Measurements from ENCODE around the gene DNAJC7.

Gene DNAJC7

GRCh38 chr17:42038221-42038973, 21.2 kb upstream of the DNAJC7 start:
- H3K27ac ChIP-seq (replicated peaks) = no peak overlapping the region
- TF ChIP-seq CTCF (IDR thresholded peaks at IDR 0.05; ENCODE audit: insufficient read depth, low read length) = no peak
- no peak for TF ChIP-seq GABPA (IDR thresholded peaks at IDR 0.05; ENCODE audit: low read depth)
- no peak for TF ChIP-seq SPI1 (IDR thresholded peaks at IDR 0.05; ENCODE audit: borderline replicate concordance, low read depth)
- no peak for TF ChIP-seq REST (IDR thresholded peaks at IDR 0.05; ENCODE audit: insufficient replicate concordance, low read depth)
- TF ChIP-seq POLR2AphosphoS5 (IDR thresholded peaks at IDR 0.05; ENCODE audit: low read depth) = no peak
- H3K27me3 ChIP-seq (ENCODE audit: insufficient read depth, poor library complexity, severe bottlenecking) = no peaks in the 10 kb centered on the region
- H3K4me3 ChIP-seq (replicated peaks; ENCODE audit: insufficient read depth, low read length) = no peak overlapping the region
- DNase-seq (ENCODE audit: low read depth in 1 of 2, low spot score in 1 of 2) = no peak

- no peak for TF ChIP-seq POLR2AphosphoS5 (IDR thresholded peaks at IDR 0.05; ENCODE audit: low read depth)
- TF ChIP-seq GABPA (IDR thresholded peaks at IDR 0.05; ENCODE audit: low read depth) = no peak
- no peak for TF ChIP-seq SPI1 (IDR thresholded peaks at IDR 0.05; ENCODE audit: borderline replicate concordance, low read depth)
- TF ChIP-seq REST (IDR thresholded peaks at IDR 0.05; ENCODE audit: insufficient replicate concordance, low read depth) = no peak
- no peak for TF ChIP-seq CTCF (IDR thresholded peaks at IDR 0.05; ENCODE audit: insufficient read depth, low read length)
- Histone ChIP-seq H3K27me3 (ENCODE audit: insufficient read depth, poor library complexity, severe bottlenecking) (no peaks in the 10 kb centered on the region), H3K4me3 (replicated peaks; ENCODE audit: insufficient read depth, low read length) (no peak overlapping the region), H3K27ac (replicated peaks) (no peak overlapping the region)
- no peak for DNase-seq (ENCODE audit: low read depth in 1 of 2, low spot score in 1 of 2)
Observed at GRCh38 chr17:42034059-42034458, 16.8 kb upstream of the DNAJC7 start.

GRCh38 chr17:42031584-42031983, 14.3 kb upstream of the DNAJC7 start:
- Histone ChIP-seq H3K27ac (replicated peaks) (no peak overlapping the region), H3K27me3 (ENCODE audit: insufficient read depth, poor library complexity, severe bottlenecking) (no peaks in the 10 kb centered on the region), H3K4me3 (replicated peaks; ENCODE audit: insufficient read depth, low read length) (no peak overlapping the region)
- DNase-seq (ENCODE audit: low read depth in 1 of 2, low spot score in 1 of 2) = no peak
- TF ChIP-seq SPI1 (IDR thresholded peaks at IDR 0.05; ENCODE audit: borderline replicate concordance, low read depth) (no peak), REST (IDR thresholded peaks at IDR 0.05; ENCODE audit: insufficient replicate concordance, low read depth) (no peak), GABPA (IDR thresholded peaks at IDR 0.05; ENCODE audit: low read depth) (no peak), CTCF (IDR thresholded peaks at IDR 0.05; ENCODE audit: insufficient read depth, low read length) (no peak), POLR2AphosphoS5 (IDR thresholded peaks at IDR 0.05; ENCODE audit: low read depth) (no peak)

Measured in HL-60 (cell line).